NB4 (cell line): ENCODE measurements around the gene ITM2C.

Experiments
- MYC ChIP-seq: IDR thresholded peaks from 2 replicates; pipeline ENCODE4 v1.6.1; 2011; ENCODE audit warnings: low read depth, low read length
- POLR2A ChIP-seq: IDR thresholded peaks from 2 replicates; pipeline ENCODE4 v1.6.1; 2011; ENCODE audit warnings: mild to moderate bottlenecking; ENCODE audit not compliant: insufficient read length; ENCODE audit errors: extremely low read depth
- TF ChIP-seq, protein P1 (sequence below): IDR thresholded peaks from one replicate; pipeline ENCODE4 v1.5.1; 2012; ENCODE audit warnings: low read depth, low read length
- TF ChIP-seq, protein P2 (sequence below): IDR thresholded peaks from 2 replicates; pipeline ENCODE4 v1.6.1; 2011; ENCODE audit warnings: low read depth, low read length

DNA sequence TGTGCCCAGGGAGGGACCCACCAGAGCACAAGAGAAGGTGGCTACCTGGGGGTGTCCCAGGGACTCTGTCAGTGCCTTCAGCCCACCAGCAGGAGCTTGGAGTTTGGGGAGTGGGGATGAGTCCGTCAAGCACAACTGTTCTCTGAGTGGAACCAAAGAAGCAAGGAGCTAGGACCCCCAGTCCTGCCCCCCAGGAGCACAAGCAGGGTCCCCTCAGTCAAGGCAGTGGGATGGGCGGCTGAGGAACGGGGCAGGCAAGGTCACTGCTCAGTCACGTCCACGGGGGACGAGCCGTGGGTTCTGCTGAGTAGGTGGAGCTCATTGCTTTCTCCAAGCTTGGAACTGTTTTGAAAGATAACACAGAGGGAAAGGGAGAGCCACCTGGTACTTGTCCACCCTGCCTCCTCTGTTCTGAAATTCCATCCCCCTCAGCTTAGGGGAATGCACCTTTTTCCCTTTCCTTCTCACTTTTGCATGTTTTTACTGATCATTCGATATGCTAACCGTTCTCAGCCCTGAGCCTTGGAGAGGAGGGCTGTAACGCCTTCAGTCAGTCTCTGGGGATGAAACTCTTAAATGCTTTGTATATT is 14.0 kb downstream of the ITM2C start:
- TF ChIP-seq, protein P1, sequence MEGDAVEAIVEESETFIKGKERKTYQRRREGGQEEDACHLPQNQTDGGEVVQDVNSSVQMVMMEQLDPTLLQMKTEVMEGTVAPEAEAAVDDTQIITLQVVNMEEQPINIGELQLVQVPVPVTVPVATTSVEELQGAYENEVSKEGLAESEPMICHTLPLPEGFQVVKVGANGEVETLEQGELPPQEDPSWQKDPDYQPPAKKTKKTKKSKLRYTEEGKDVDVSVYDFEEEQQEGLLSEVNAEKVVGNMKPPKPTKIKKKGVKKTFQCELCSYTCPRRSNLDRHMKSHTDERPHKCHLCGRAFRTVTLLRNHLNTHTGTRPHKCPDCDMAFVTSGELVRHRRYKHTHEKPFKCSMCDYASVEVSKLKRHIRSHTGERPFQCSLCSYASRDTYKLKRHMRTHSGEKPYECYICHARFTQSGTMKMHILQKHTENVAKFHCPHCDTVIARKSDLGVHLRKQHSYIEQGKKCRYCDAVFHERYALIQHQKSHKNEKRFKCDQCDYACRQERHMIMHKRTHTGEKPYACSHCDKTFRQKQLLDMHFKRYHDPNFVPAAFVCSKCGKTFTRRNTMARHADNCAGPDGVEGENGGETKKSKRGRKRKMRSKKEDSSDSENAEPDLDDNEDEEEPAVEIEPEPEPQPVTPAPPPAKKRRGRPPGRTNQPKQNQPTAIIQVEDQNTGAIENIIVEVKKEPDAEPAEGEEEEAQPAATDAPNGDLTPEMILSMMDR = no peak
- TF ChIP-seq, protein P2, sequence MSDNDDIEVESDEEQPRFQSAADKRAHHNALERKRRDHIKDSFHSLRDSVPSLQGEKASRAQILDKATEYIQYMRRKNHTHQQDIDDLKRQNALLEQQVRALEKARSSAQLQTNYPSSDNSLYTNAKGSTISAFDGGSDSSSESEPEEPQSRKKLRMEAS = no peak
- TF ChIP-seq POLR2A (no peak), MYC (no peak)
